AG04449 (cell line): ENCODE measurements around the gene MVB12A.

Experiments used
- CTCF ChIA-PET: fragments of 350-600 bp; formaldehyde crosslinking; extraction: SDS; loops from one replicate; lab custom pipeline; 2021; ENCODE audit warnings: antibody characterized with exemption; lab: Yijun Ruan, JAX
- POLR2A ChIA-PET: fragments of 400-600, 350-600 bp; formaldehyde crosslinking; extraction: SDS; loops from one replicate; lab custom pipeline; 2020; ENCODE audit warnings: antibody characterized with exemption, inconsistent platforms; lab: Yijun Ruan, JAX
- DNase-seq: peaks from one replicate; pipeline ENCODE4 v3.0.0-alpha.2; 2010; ENCODE audit warnings: low read depth, low spot score
- H3K4me3 ChIP-seq: 2 replicates; pipeline ENCODE4 v1.5.1; 2011; ENCODE audit warnings: low read depth, mild to moderate bottlenecking, control low read depth, low read length
- CTCF ChIP-seq: IDR thresholded peaks from one replicate; pipeline ENCODE4 v1.5.1; 2011; ENCODE audit warnings: mild to moderate bottlenecking, moderate library complexity, low read length, control low read depth, inconsistent platforms; ENCODE audit not compliant: insufficient read depth; ENCODE audit errors: missing control alignments

Gene MVB12A

GRCh38 chr19:17385878-17386611, 33.8 kb upstream of the MVB12A start:
- H3K4me3 ChIP-seq: no peak overlapping the region
- ChIA-PET POLR2A (interaction anchor here (0.5 to 0.6 kb wide), 2 partner anchors 40 to 90 kb away, joined by 3 read pairs; no protein-coding TSS in a partner anchor), CTCF (interaction anchor here (0.8 to 9.7 kb wide), 32 partner anchors 9 to 469 kb away, joined by 3 to 208 read pairs (median 4); partner anchors contain the start of genes ANKLE1, BST2, MRPL34 and MVB12A)
- DNase-seq: no peak
- peak; percentile 95 for TF ChIP-seq CTCF

- no peak for TF ChIP-seq CTCF
- ChIA-PET CTCF (interaction anchor here (1.0 to 9.7 kb wide), 20 partner anchors 10 to 377 kb away, joined by 3 to 208 read pairs (median 6); partner anchors contain the start of genes BST2, DDA1, MRPL34 and MVB12A), POLR2A (interaction anchor here (0.6 kb wide), 1 partner anchor 34 kb away, joined by 4 read pairs; no protein-coding TSS in a partner anchor)
- no peak overlapping the region for H3K4me3 ChIP-seq
- no peak for DNase-seq
Observed at GRCh38 chr19:17389288-17389687, 30.6 kb upstream of the MVB12A start.

GRCh38 chr19:17389957-17390664, 29.7 kb upstream of the MVB12A start:
- peak; percentile 23 for TF ChIP-seq CTCF
- POLR2A ChIA-PET: interaction anchor here (0.6 to 1.2 kb wide), 3 partner anchors 35 to 81 kb away, joined by 3 to 6 read pairs (median 4); partner anchors contain the start of gene DDA1
- peak overlapping the region; percentile 63 for H3K4me3 ChIP-seq
- CTCF ChIA-PET: interaction anchor here (1.0 to 9.7 kb wide), 17 partner anchors 9 to 376 kb away, joined by 3 to 208 read pairs (median 6); partner anchors contain the start of genes BST2, DDA1, MRPL34 and PLVAP
- no peak for DNase-seq

- CTCF ChIA-PET: interaction anchor here (0.7 to 9.7 kb wide), 14 partner anchors 8 to 163 kb away, joined by 3 to 208 read pairs (median 8); partner anchors contain the start of genes MRPL34 and PLVAP
- peak; percentile 76 for TF ChIP-seq CTCF
- peak overlapping the region; percentile 63 for H3K4me3 ChIP-seq
- DNase-seq: peak; percentile 29
- POLR2A ChIA-PET: interaction anchor here (1.2 kb wide), 1 partner anchor 82 kb away, joined by 6 read pairs; the partner anchor contains the start of gene DDA1
Observed at GRCh38 chr19:17390665-17391370, 29.0 kb upstream of the MVB12A start.

GRCh38 chr19:17391371-17392151, 28.3 kb upstream of the MVB12A start:
- H3K4me3 ChIP-seq: peak overlapping the region; percentile 51

More at GRCh38 chr19:17391371-17392151, 28.3 kb upstream of the MVB12A start:
- CTCF ChIA-PET: interaction anchor here (0.6 to 9.7 kb wide), 8 partner anchors 14 to 98 kb away, joined by 3 to 208 read pairs (median 12); partner anchors contain the start of genes BST2, DDA1 and PLVAP
- DNase-seq: no peak
- POLR2A ChIA-PET: interaction anchor here (1.2 kb wide), 1 partner anchor 83 kb away, joined by 6 read pairs; the partner anchor contains the start of gene DDA1
- TF ChIP-seq CTCF: no peak
